Upper lobe of left lung (tissue), 4 donors: ENCODE measurements around the gene ANO2.
"Not testable (repeated sequence)": the region's sequence is repeated elsewhere in the genome, so short reads cannot be mapped to it uniquely, and the experiment has no call there.

Source experiments
- CTCF ChIP-seq, 6 experiments: fragments of 450-650 bp in 4 of 6; fragments of 200-600 bp in 2 of 6; sonication (generic) in 2 of 6; IDR thresholded peaks; one replicate each; pipeline ENCODE4 v1.5.1; 2016 to 2019; ENCODE audit warnings: antibody characterized with exemption in 6 of 6
- EP300 ChIP-seq, 4 donors: sonication (generic); formaldehyde crosslinking; IDR thresholded peaks; one replicate each; pipeline ENCODE4 v1.5.1; 2017; ENCODE audit warnings: antibody characterized with exemption in 4 of 4, control low read depth in 2 of 4
- POLR2A ChIP-seq, 4 donors: fragments of 450-650 bp; IDR thresholded peaks; one replicate each; pipeline ENCODE4 v1.5.1; 2016 to 2017; ENCODE audit warnings: antibody characterized with exemption in 4 of 4, mild to moderate bottlenecking in 2 of 4
- POLR2AphosphoS5 ChIP-seq, 2 donors: sonication (generic); formaldehyde crosslinking; IDR thresholded peaks; one replicate each; pipeline ENCODE4 v1.5.1; 2017; ENCODE audit warnings: antibody characterized with exemption in 2 of 2

DNA sequence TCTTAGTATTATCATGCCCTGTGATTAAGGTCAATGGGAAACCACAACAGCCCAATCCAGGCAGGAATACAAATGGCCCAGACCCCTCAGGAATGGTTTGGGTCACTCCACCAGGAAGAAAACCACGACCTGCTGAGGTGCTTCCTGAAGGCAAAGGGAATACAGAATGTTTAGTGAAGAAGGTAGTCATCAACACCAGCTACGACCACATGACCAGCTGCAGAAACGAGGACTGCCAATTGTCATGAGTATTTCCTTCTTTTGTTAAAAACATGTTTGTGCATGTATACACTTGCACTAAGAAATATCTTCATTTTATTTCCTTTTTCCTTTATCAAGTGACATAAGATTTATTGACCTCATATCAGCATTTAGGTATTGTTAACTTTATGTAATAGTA, 119.3 kb downstream of the ANO2 start:
- not testable (repeated sequence) for TF ChIP-seq CTCF, POLR2A, POLR2AphosphoS5, EP300 (IDR thresholded peaks at IDR 0.05)
